Prostate gland (tissue), 2 donors: Measurements from ENCODE around the gene SEMA5A. TPM values are rescaled to one million over a fixed set of nuclear protein-coding genes. Genes with fewer than 3 reads are reported as not detected.

Experiments used
- DNase-seq: peaks from one replicate; pipeline ENCODE4 v3.0.0-alpha.2; 2019; ENCODE audit warnings: low spot score
- H3K27ac ChIP-seq, 2 donors: fragments of 200-600 bp; sonication (generic); 2 replicates each; pipeline ENCODE4 v1.5.1; 2017 to 2019
- H3K27me3 ChIP-seq: fragments of 200-600 bp; sonication (generic); replicated peaks from 2 replicates; pipeline ENCODE4 v1.5.1; 2019; ENCODE audit not compliant: insufficient read depth
- H3K36me3 ChIP-seq, 2 donors: fragments of 200-600 bp; sonication (generic); 1 replicate in 1 of 2; 2 replicates in 1 of 2; pipeline versions ENCODE4 v1.5.1 to v1.8.1; 2017 to 2019
- H3K4me1 ChIP-seq: fragments of 200-600 bp; sonication (generic); replicated peaks from 2 replicates; pipeline ENCODE4 v1.5.1; 2019
- H3K4me3 ChIP-seq, 2 donors: fragments of 200-600 bp; sonication (generic); 2 replicates each; pipeline ENCODE4 v1.5.1; 2017 to 2019
- H3K9me3 ChIP-seq: fragments of 200-600 bp; sonication (generic); 2 replicates; pipeline ENCODE4 v1.5.1; 2017
- POLR2A ChIP-seq: fragments of 450-650 bp; IDR thresholded peaks from one replicate; pipeline ENCODE4 v1.6.1; 2016; ENCODE audit warnings: antibody characterized with exemption, mild to moderate bottlenecking
- POLR2AphosphoS5 ChIP-seq: sonication (generic); formaldehyde crosslinking; IDR thresholded peaks from one replicate; pipeline ENCODE4 v1.6.1; 2017; ENCODE audit warnings: antibody characterized with exemption
- whole genome bisulfite sequencing: methylation state at CpG from one replicate; pipeline ENCODE4 v1.1.5; 2018; 5-methylcytosine and 5-hydroxymethylcytosine counted together
- intact Hi-C: fragments of 100-400 bp; cut with DNase I; formaldehyde crosslinking; loops from one replicate; pipeline ENCODE4 v1.14.2; 2022
- total RNA-seq, 2 donors: library from RNA; depleted of rRNA; stranded (reverse); fragments of >200 nt; gene quantifications; one replicate each; pipeline ENCODE4 v1.1.0, GENCODE V29; 2016
- TF ChIP-seq, protein P1 (sequence below), 4 experiments: fragments of 200-600 bp in 2 of 4; fragments of 450-650 bp in 2 of 4; sonication (generic) in 2 of 4; IDR thresholded peaks; 1 replicate in 3 of 4; 2 replicates in 1 of 4; pipeline ENCODE4 v1.5.1; 2016 to 2019; ENCODE audit warnings: antibody characterized with exemption in 4 of 4, mild to moderate bottlenecking in 2 of 4, moderate library complexity in 2 of 4

Gene SEMA5A
- total RNA-seq, 2 donors from 2014 or later = 4.5 to 21.7 TPM

DNA sequence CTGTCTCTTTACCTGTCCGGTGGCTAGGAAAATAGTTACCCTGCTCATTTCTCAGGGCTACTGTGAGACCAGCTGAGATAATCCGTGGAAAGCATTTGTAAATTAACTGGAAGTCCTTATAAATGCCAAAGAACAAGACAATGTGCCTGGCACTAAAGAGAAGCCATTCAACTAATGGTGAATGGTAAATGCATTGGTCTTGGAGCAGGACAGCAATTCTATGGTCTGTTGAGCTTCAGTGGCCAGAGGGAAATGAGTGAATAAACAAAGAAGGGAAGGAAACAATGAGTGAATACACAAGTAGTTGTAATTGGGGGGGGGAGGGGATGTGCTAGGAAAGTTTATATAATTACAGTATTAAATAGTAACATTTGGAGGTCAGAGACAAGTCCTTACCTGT, 353.6 kb downstream of the SEMA5A start:
- DNase-seq = no peak
- no peaks in the 10 kb centered on the region for H3K27me3 ChIP-seq
- WGBS = 74% methylated on average over 2 of the region's 2 CpGs

DNA sequence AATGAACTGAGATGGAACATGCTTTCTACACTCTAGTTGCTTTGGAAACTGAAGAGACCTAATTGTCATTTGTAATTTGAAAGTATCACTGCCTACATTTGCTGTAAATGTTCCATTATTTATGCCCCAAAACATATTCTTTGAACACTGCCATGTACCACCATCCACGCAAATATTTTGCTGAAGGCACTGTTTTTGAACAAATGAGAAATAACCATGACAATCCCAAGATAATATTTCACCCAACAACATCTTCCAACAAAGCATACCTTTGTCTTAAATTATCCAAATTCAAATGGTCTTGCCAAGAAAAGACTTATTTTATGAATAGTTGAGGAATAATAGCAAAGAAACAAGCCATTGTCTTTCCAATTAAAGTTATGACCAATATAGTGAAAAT, 356.2 kb downstream of the SEMA5A start:
- intact Hi-C loops = no loop called here
- 76% methylated on average over 1 of the region's 1 CpG for WGBS
- Histone ChIP-seq H3K9me3 (no peaks in the 10 kb centered on the region), H3K36me3 (no peaks in the 10 kb centered on the region), H3K4me1 (no peaks in the 10 kb centered on the region), H3K27me3 (no peaks in the 10 kb centered on the region), H3K27ac (no peak overlapping the region), H3K4me3 (no peak overlapping the region)
- DNase-seq = no peak
- TF ChIP-seq POLR2A = no peak
- no peak for TF ChIP-seq POLR2AphosphoS5
- TF ChIP-seq, protein P1, sequence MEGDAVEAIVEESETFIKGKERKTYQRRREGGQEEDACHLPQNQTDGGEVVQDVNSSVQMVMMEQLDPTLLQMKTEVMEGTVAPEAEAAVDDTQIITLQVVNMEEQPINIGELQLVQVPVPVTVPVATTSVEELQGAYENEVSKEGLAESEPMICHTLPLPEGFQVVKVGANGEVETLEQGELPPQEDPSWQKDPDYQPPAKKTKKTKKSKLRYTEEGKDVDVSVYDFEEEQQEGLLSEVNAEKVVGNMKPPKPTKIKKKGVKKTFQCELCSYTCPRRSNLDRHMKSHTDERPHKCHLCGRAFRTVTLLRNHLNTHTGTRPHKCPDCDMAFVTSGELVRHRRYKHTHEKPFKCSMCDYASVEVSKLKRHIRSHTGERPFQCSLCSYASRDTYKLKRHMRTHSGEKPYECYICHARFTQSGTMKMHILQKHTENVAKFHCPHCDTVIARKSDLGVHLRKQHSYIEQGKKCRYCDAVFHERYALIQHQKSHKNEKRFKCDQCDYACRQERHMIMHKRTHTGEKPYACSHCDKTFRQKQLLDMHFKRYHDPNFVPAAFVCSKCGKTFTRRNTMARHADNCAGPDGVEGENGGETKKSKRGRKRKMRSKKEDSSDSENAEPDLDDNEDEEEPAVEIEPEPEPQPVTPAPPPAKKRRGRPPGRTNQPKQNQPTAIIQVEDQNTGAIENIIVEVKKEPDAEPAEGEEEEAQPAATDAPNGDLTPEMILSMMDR (IDR thresholded peaks at IDR 0.05) = no peak

More for the DNA sequence above, 353.6 kb downstream of the SEMA5A start:
- Histone ChIP-seq H3K4me3 (no peak overlapping the region), H3K36me3 (no peaks in the 10 kb centered on the region), H3K4me1 (no peaks in the 10 kb centered on the region), H3K9me3 (no peaks in the 10 kb centered on the region), H3K27ac (no peak overlapping the region)
- intact Hi-C loops = no loop called here
- TF ChIP-seq, protein P1 (IDR thresholded peaks at IDR 0.05) = no peak
- TF ChIP-seq POLR2AphosphoS5 = no peak

DNA sequence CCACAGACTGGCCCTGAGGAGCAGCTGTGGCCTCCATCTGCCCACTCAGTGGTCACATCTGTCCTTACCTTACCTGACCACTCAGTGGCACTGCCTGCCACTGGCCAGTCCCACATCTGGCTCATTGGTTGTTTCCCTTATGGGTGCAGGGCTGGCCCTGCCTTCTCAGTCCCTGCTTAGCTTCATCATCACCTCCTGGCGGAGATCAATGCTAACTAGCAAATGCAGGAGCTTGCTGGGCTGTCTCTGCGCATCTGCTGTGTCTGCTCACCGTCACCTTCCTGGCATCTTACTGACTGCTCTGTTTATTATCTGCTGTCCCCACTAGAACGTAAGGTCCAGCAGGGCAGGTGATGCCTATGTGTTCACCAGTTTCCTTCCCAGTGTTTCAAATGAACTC, 356.9 kb downstream of the SEMA5A start:
- no peaks in the 10 kb centered on the region for H3K4me1 ChIP-seq
- no peaks in the 10 kb centered on the region for H3K27me3 ChIP-seq
- WGBS = 94% methylated on average over 4 of the region's 4 CpGs
- H3K36me3 ChIP-seq = no peaks in the 10 kb centered on the region
- H3K27ac ChIP-seq = no peak overlapping the region
- no peak for DNase-seq
- TF ChIP-seq, protein P1 (IDR thresholded peaks at IDR 0.05) = no peak
- TF ChIP-seq POLR2AphosphoS5 (no peak), POLR2A (no peak)
- H3K4me3 ChIP-seq = no peak overlapping the region
- H3K9me3 ChIP-seq = no peaks in the 10 kb centered on the region
- intact Hi-C loops = no loop called here

DNA sequence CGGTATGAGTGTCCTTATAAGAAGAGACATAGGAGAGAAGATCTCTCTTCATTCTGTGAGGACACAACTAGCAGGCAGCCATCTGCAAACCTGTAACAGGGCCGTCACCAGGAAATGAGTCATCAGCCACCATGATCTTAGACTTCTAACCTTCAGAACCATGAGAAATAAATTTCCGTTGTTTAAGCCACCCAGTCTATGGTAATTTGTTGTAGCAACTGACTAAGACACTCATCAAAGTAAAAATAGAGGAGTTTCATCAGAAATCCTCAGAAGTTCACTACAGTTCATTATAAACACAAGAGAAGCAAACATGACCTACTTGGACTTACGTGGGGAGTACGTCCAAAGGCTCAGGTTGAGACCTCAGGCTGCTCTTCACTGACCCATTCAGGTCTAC, 357.7 kb downstream of the SEMA5A start:
- no peaks in the 10 kb centered on the region for H3K4me1 ChIP-seq
- H3K36me3 ChIP-seq = no peaks in the 10 kb centered on the region
- no peak overlapping the region for H3K27ac ChIP-seq
- intact Hi-C loops = no loop called here
- TF ChIP-seq, protein P1 (IDR thresholded peaks at IDR 0.05) = no peak
- TF ChIP-seq POLR2AphosphoS5 = no peak
- TF ChIP-seq POLR2A = no peak
- H3K4me3 ChIP-seq = no peak overlapping the region
- no peaks in the 10 kb centered on the region for H3K9me3 ChIP-seq
- WGBS = 84% methylated on average over 5 of the region's 5 CpGs
- H3K27me3 ChIP-seq = no peaks in the 10 kb centered on the region
- no peak for DNase-seq

DNA sequence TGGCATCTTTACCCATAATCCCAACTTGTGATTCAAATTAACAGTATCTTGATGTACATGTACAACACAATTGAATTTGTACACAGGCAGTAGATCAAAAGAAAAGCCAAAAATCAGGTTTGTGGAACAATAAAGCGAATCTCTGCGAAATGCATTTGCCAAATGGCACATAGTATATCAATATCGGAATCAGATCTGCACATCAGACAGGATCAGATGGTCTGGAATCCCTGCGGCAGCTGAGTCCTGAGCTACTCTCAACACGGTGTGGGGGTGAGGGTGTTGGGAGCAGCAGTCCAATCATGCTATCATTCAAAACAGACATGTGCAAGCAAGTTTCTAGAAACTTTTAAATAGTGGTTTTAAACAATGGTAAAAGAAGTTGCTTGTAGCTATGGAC, 358.3 kb downstream of the SEMA5A start:
- Histone ChIP-seq H3K36me3 (no peaks in the 10 kb centered on the region), H3K27me3 (no peaks in the 10 kb centered on the region), H3K4me1 (no peaks in the 10 kb centered on the region), H3K4me3 (no peak overlapping the region), H3K9me3 (no peaks in the 10 kb centered on the region), H3K27ac (no peak overlapping the region)
- no peak for TF ChIP-seq POLR2A
- TF ChIP-seq, protein P1 (IDR thresholded peaks at IDR 0.05) = no peak
- no peak for TF ChIP-seq POLR2AphosphoS5
- WGBS = 91% methylated on average over 5 of the region's 5 CpGs
- intact Hi-C loops = no loop called here
- DNase-seq = no peak
